Measurements from ENCODE around the gene SLC1A7.

Gene SLC1A7

GRCh38 chr1:53115403-53116306 lies 26.8 kb downstream of the SLC1A7 start:
- DNase-seq (ENCODE audit: low spot score) = no peak

- no peak for DNase-seq (ENCODE audit: low spot score)
Observed at GRCh38 chr1:53114581-53115400, 27.6 kb downstream of the SLC1A7 start.

- DNase-seq (ENCODE audit: low spot score) = no peak
Observed at GRCh38 chr1:53114090-53114489, 28.3 kb downstream of the SLC1A7 start.

- DNase-seq (ENCODE audit: low spot score) = no peak
Observed at GRCh38 chr1:53112861-53113260, 29.6 kb downstream of the SLC1A7 start.

- DNase-seq (ENCODE audit: low spot score) = no peak
Observed at GRCh38 chr1:53112271-53112774, 30.1 kb downstream of the SLC1A7 start.

GRCh38 chr1:53111693-53112092 lies 30.7 kb downstream of the SLC1A7 start:
- no peak for DNase-seq (ENCODE audit: low spot score)

- DNase-seq (ENCODE audit: low spot score) = no peak
Observed at GRCh38 chr1:53111073-53111556, 31.3 kb downstream of the SLC1A7 start.

GRCh38 chr1:53110370-53111072 lies 31.9 kb downstream of the SLC1A7 start:
- DNase-seq (ENCODE audit: low spot score) = no peak

- no peak for DNase-seq (ENCODE audit: low spot score)
Observed at GRCh38 chr1:53108646-53109580, 33.5 kb downstream of the SLC1A7 start.

GRCh38 chr1:53107570-53108322 lies 34.7 kb downstream of the SLC1A7 start:
- DNase-seq (ENCODE audit: low spot score) = no peak

- no peak for DNase-seq (ENCODE audit: low spot score)
Observed at GRCh38 chr1:53107090-53107489, 35.3 kb downstream of the SLC1A7 start.

- no peak for DNase-seq (ENCODE audit: low spot score)
Observed at GRCh38 chr1:53104289-53104913, 38.0 kb downstream of the SLC1A7 start.

- DNase-seq (ENCODE audit: low spot score) = no peak
Observed at GRCh38 chr1:53094533-53094919, 47.9 kb downstream of the SLC1A7 start.

- no peak for DNase-seq (ENCODE audit: low spot score)
Observed at GRCh38 chr1:53093778-53094532, 48.5 kb downstream of the SLC1A7 start.

GRCh38 chr1:53093451-53093754 lies 49.0 kb downstream of the SLC1A7 start:
- DNase-seq (ENCODE audit: low spot score) = no peak

GRCh38 chr1:53092659-53093450 lies 49.6 kb downstream of the SLC1A7 start:
- no peak for DNase-seq (ENCODE audit: low spot score)

- DNase-seq (ENCODE audit: low spot score) = no peak
Observed at GRCh38 chr1:53091841-53092645, 50.4 kb downstream of the SLC1A7 start.
